GM12892 (cell line): ENCODE results near the gene DCC.

ENCODE experiments used
- POLR2A ChIP-seq: IDR thresholded peaks from 2 replicates; pipeline ENCODE4 v1.6.1; 2011; ENCODE audit warnings: low read depth, low read length, control low read depth
- POLR2AphosphoS5 ChIP-seq: IDR thresholded peaks from 2 replicates; pipeline ENCODE4 v1.6.1; 2011; ENCODE audit warnings: low read depth, low read length, control low read depth
- TAF1 ChIP-seq: IDR thresholded peaks from 2 replicates; pipeline ENCODE4 v1.6.1; 2011; ENCODE audit warnings: low read depth, mild to moderate bottlenecking, control low read depth, low read length, borderline replicate concordance

GRCh38 chr18:52624702-52625101 lies 284.7 kb downstream of the DCC start:
- TF ChIP-seq POLR2A (no peak), POLR2AphosphoS5 (no peak), TAF1 (no peak)
